ENCODE measurements around the gene ADAR.

The ADAR gene

DNA sequence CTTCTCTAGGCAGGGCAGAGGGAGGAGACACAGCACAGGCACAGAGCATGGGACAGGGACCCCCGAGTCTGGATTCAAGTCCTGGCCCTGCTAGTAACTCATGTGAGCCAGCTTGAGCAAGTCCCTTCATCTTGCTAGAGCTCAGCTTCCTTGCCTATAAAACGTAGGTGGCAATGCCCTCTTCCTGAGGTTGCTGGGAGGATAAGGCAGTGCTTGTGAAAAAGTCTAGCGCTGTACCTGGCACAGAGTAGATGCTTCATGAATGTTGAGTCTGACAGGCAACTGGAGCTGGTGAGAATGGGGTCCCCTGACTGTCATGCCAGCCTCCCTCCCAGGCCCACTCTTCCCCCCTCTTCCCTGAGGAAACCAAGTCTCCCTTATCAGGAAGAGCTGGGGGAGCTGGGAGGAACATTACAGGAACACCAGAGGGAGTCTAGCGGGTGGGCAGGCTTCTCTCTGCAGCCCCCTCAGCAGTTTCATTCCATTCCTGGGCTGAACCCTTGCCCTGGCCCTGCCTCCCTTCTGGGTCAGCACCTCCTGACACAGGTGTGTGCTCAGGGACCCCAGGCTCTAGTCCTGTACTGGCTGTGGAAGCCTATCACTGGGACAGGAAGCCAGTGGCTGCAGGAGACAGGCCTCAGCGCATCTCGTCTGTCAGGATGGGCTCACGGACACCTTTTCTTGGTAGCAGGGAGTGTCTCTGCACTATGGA is 30.5 kb downstream of the ADAR start:
- H4K8ac ChIP-seq (ENCODE audit: low read depth, low read length): no peak overlapping the region
- no peak overlapping the region for H3K9ac ChIP-seq (ENCODE audit: low read length)
- H3K27me3 ChIP-seq (ENCODE audit: insufficient read depth, low read length): no peaks in the 10 kb centered on the region
- H2BK5ac ChIP-seq (ENCODE audit: low read depth, low read length, poor library complexity): no peak overlapping the region
- H4K12ac ChIP-seq (ENCODE audit: low read depth, low read length): no peak overlapping the region
- H3K14ac ChIP-seq (ENCODE audit: low read length): no peak overlapping the region
- no peak overlapping the region for H2BK120ac ChIP-seq (ENCODE audit: insufficient read depth, low read length, poor library complexity)
- no peak overlapping the region for H3K18ac ChIP-seq (ENCODE audit: low read length)
- no peak overlapping the region for H3K4me2 ChIP-seq (ENCODE audit: low read length)
- H3K23ac ChIP-seq (ENCODE audit: low read length): no peak overlapping the region
- no peak overlapping the region for H3K4ac ChIP-seq (ENCODE audit: low read depth, low read length)
- H3K79me1 ChIP-seq (ENCODE audit: low read length): no peaks in the 10 kb centered on the region
- no peak overlapping the region for H2AK5ac ChIP-seq (ENCODE audit: low read length)
- H2BK12ac ChIP-seq (ENCODE audit: low read length): no peak overlapping the region
- no peak overlapping the region for H3K27ac ChIP-seq (ENCODE audit: low read depth, low read length)
- peaks cover 4% of the 10 kb centered on the region for H3K9me3 ChIP-seq (ENCODE audit: insufficient read depth, low read depth, low read length)
- no peak overlapping the region for H3K4me3 ChIP-seq (ENCODE audit: low read depth, low read length)
- H3K36me3 ChIP-seq (ENCODE audit: control insufficient read depth in 1 of 2, insufficient read depth in 2 of 2, low read length in 2 of 2): peaks cover 31 to 42% of the 10 kb centered on the region in 2 experiments
- H2AFZ ChIP-seq (ENCODE audit: insufficient read depth, low read length, poor library complexity): no peak overlapping the region
- H3K4me1 ChIP-seq (ENCODE audit: control insufficient read depth in 1 of 2, insufficient read depth in 2 of 2, low read length in 2 of 2): no peaks in the 10 kb centered on the region
- DNase-seq: no peak
- H3K79me2 ChIP-seq (ENCODE audit: control insufficient read depth, insufficient read depth, low read length, poor library complexity): no peaks in the 10 kb centered on the region
- no CpG with 5 or more reads among the region's 7 CpGs for WGBS (ENCODE audit: extremely low coverage, insufficient coverage, insufficient read length)
- H4K91ac ChIP-seq (ENCODE audit: low read depth, low read length): no peak overlapping the region

DNA sequence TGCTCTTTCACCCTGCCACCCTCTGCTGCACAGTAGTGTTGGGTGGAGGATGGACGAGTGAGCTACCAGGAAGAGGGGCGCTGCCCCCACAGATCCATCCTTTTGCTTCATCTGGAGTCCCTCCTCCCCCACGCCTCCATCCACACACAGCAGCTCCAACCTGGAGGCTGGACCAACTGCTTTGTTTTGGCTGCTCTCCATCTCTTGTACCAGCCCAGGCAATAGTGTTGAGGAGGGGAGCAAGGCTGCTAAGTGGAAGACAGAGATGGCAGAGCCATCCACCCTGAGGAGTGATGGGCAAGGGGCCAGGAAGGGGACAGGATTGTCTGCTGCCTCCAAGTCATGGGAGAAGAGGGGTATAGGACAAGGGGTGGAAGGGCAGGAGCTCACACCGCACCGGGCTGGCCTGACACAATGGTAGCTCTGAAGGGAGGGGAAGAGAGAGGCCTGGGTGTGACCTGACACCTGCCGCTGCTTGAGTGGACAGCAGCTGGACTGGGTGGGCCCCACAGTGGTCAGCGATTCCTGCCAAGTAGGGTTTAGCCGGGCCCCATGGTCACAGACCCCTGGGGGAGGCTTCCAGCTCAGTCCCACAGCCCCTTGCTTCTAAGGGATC is 31.9 kb downstream of the ADAR start:
- Histone ChIP-seq H2AK5ac (ENCODE audit: low read length) (no peak overlapping the region), H3K18ac (ENCODE audit: low read length) (no peak overlapping the region), H3K4me2 (ENCODE audit: low read length) (no peak overlapping the region), H3K9ac (ENCODE audit: low read length) (no peak overlapping the region), H2BK12ac (ENCODE audit: low read length) (no peak overlapping the region), H3K9me3 (ENCODE audit: insufficient read depth, low read depth, low read length) (peaks cover 7% of the 10 kb centered on the region), H3K4me1 (ENCODE audit: control insufficient read depth in 1 of 2, insufficient read depth in 2 of 2, low read length in 2 of 2) (no peaks in the 10 kb centered on the region), H3K14ac (ENCODE audit: low read length) (no peak overlapping the region), H2AFZ (ENCODE audit: insufficient read depth, low read length, poor library complexity) (no peak overlapping the region), H3K27me3 (ENCODE audit: insufficient read depth, low read length) (no peaks in the 10 kb centered on the region), H3K79me2 (ENCODE audit: control insufficient read depth, insufficient read depth, low read length, poor library complexity) (no peaks in the 10 kb centered on the region), H3K36me3 (ENCODE audit: control insufficient read depth in 1 of 2, insufficient read depth in 2 of 2, low read length in 2 of 2) (peaks cover 26 to 30% of the 10 kb centered on the region in 2 experiments), H3K4me3 (ENCODE audit: low read depth, low read length) (peak overlapping the region; percentile 23), H4K8ac (ENCODE audit: low read depth, low read length) (no peak overlapping the region), H2BK5ac (ENCODE audit: low read depth, low read length, poor library complexity) (no peak overlapping the region), H4K91ac (ENCODE audit: low read depth, low read length) (no peak overlapping the region), H2BK120ac (ENCODE audit: insufficient read depth, low read length, poor library complexity) (no peak overlapping the region), H3K27ac (ENCODE audit: low read depth, low read length) (no peak overlapping the region), H3K4ac (ENCODE audit: low read depth, low read length) (no peak overlapping the region), H3K23ac (ENCODE audit: low read length) (no peak overlapping the region), H4K12ac (ENCODE audit: low read depth, low read length) (no peak overlapping the region), H3K79me1 (ENCODE audit: low read length) (no peaks in the 10 kb centered on the region)
- WGBS (ENCODE audit: extremely low coverage, insufficient coverage, insufficient read length): no CpG with 5 or more reads among the region's 8 CpGs
- DNase-seq: no peak

DNA sequence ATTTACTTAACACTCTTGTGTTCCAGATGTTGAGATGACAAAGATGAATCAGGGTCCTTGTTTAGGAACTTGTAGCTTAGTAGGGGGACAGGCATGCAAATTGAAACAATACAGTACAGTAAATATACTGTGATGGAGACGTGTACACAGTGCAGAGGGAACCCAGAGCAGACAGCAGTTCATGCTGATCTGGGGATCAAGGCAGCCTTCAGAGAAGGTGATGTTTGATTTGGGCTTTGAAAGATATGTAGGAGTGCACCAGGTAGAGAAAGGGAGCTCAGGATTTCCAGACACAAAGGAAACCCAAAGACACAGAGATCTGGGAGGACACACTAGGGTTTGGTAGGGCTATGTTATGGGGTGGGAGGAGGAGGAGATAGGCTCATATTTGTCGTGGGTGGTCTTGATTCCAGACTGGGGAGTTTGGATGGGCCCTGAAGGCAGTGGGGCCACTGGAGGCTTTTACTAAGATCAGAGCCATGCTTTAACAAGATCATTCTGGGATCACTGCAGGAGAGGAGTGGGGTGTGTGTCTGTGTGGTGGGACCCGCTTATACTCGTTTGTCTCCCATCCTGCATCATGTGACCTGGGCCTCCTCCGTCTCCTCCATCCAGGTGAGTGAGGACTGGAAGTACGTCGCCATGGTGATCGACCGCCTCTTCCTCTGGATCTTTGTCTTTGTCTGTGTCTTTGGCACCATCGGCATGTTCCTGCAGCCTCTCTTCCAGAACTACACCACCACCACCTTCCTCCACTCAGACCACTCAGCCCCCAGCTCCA is 32.6 kb downstream of the ADAR start:
- Histone ChIP-seq H3K4ac (ENCODE audit: low read depth, low read length) (no peak overlapping the region), H3K36me3 (ENCODE audit: control insufficient read depth in 1 of 2, insufficient read depth in 2 of 2, low read length in 2 of 2) (peaks cover 22 to 25% of the 10 kb centered on the region in 2 experiments), H3K4me3 (ENCODE audit: low read depth, low read length) (no peak overlapping the region), H2BK5ac (ENCODE audit: low read depth, low read length, poor library complexity) (no peak overlapping the region), H3K23ac (ENCODE audit: low read length) (no peak overlapping the region), H4K12ac (ENCODE audit: low read depth, low read length) (no peak overlapping the region), H2BK12ac (ENCODE audit: low read length) (no peak overlapping the region), H2AFZ (ENCODE audit: insufficient read depth, low read length, poor library complexity) (no peak overlapping the region), H3K14ac (ENCODE audit: low read length) (no peak overlapping the region), H3K79me1 (ENCODE audit: low read length) (no peaks in the 10 kb centered on the region), H4K8ac (ENCODE audit: low read depth, low read length) (no peak overlapping the region), H3K27me3 (ENCODE audit: insufficient read depth, low read length) (no peaks in the 10 kb centered on the region), H4K91ac (ENCODE audit: low read depth, low read length) (no peak overlapping the region), H3K9me3 (ENCODE audit: insufficient read depth, low read depth, low read length) (peaks cover 7% of the 10 kb centered on the region), H3K79me2 (ENCODE audit: control insufficient read depth, insufficient read depth, low read length, poor library complexity) (no peaks in the 10 kb centered on the region), H2BK120ac (ENCODE audit: insufficient read depth, low read length, poor library complexity) (no peak overlapping the region), H3K9ac (ENCODE audit: low read length) (no peak overlapping the region), H3K27ac (ENCODE audit: low read depth, low read length) (no peak overlapping the region), H2AK5ac (ENCODE audit: low read length) (no peak overlapping the region), H3K4me2 (ENCODE audit: low read length) (no peak overlapping the region), H3K4me1 (ENCODE audit: control insufficient read depth in 1 of 2, insufficient read depth in 2 of 2, low read length in 2 of 2) (no peaks in the 10 kb centered on the region), H3K18ac (ENCODE audit: low read length) (no peak overlapping the region)
- DNase-seq: no peak
- no CpG with 5 or more reads among the region's 10 CpGs for WGBS (ENCODE audit: extremely low coverage, insufficient coverage, insufficient read length)

DNA sequence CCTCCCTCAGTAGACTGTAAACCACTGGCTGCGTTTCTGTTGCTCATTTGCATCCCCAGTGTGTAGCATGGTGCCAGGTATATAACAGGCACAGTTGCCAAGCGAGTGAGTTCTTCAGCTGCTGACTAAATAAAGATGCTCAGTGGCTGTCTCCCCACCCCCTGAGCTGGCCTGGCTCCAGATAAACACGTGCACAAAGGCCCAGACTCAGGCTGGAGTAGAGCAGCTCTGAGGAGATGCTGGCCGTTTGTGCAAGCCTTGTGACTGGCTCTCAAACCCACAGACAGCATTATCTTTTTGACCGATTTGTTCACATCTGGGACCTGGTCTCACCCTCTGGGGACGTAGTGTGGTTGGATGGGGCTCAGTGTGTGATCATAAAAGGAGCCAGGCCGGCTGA is 33.3 kb downstream of the ADAR start:
- no peak overlapping the region for H2AFZ ChIP-seq (ENCODE audit: insufficient read depth, low read length, poor library complexity)
- no peak overlapping the region for H3K9ac ChIP-seq (ENCODE audit: low read length)
- no peak overlapping the region for H3K4ac ChIP-seq (ENCODE audit: low read depth, low read length)
- H3K36me3 ChIP-seq (ENCODE audit: control insufficient read depth in 1 of 2, insufficient read depth in 2 of 2, low read length in 2 of 2): peaks cover 15 to 19% of the 10 kb centered on the region in 2 experiments
- H3K4me3 ChIP-seq (ENCODE audit: low read depth, low read length): no peak overlapping the region
- H3K4me1 ChIP-seq (ENCODE audit: control insufficient read depth in 1 of 2, insufficient read depth in 2 of 2, low read length in 2 of 2): no peaks in the 10 kb centered on the region
- no peak overlapping the region for H2BK5ac ChIP-seq (ENCODE audit: low read depth, low read length, poor library complexity)
- H3K27ac ChIP-seq (ENCODE audit: low read depth, low read length): no peak overlapping the region
- DNase-seq: no peak
- H4K91ac ChIP-seq (ENCODE audit: low read depth, low read length): no peak overlapping the region
- no peak overlapping the region for H2BK12ac ChIP-seq (ENCODE audit: low read length)
- H3K4me2 ChIP-seq (ENCODE audit: low read length): no peak overlapping the region
- H3K79me2 ChIP-seq (ENCODE audit: control insufficient read depth, insufficient read depth, low read length, poor library complexity): no peaks in the 10 kb centered on the region
- no peaks in the 10 kb centered on the region for H3K79me1 ChIP-seq (ENCODE audit: low read length)
- peaks cover 7% of the 10 kb centered on the region for H3K9me3 ChIP-seq (ENCODE audit: insufficient read depth, low read depth, low read length)
- no peak overlapping the region for H4K12ac ChIP-seq (ENCODE audit: low read depth, low read length)
- no peak overlapping the region for H2BK120ac ChIP-seq (ENCODE audit: insufficient read depth, low read length, poor library complexity)
- H4K8ac ChIP-seq (ENCODE audit: low read depth, low read length): no peak overlapping the region
- H3K23ac ChIP-seq (ENCODE audit: low read length): no peak overlapping the region
- no peak overlapping the region for H3K18ac ChIP-seq (ENCODE audit: low read length)
- H3K27me3 ChIP-seq (ENCODE audit: insufficient read depth, low read length): no peaks in the 10 kb centered on the region
- H3K14ac ChIP-seq (ENCODE audit: low read length): no peak overlapping the region
- no peak overlapping the region for H2AK5ac ChIP-seq (ENCODE audit: low read length)
- WGBS (ENCODE audit: extremely low coverage, insufficient coverage, insufficient read length): no CpG with 5 or more reads among the region's 7 CpGs

Measured in trophoblast cell (in vitro differentiated cells and primary cell).